Colonic mucosa (tissue), 4 donors: ENCODE data around the gene UNC13A. TPM values are rescaled to one million over a fixed set of nuclear protein-coding genes. Genes with fewer than 3 reads are reported as not detected.
A peak's percentile ranks its signal among the peaks of the same experiment; 100 is the strongest.

Experiments
- DNase-seq: peaks from one replicate; pipeline ENCODE4 v3.0.0-alpha.2; 2020
- H3K27ac ChIP-seq: fragments of 200-600 bp; one replicate; pipeline ENCODE4 v1.8.0; 2021
- H3K27me3 ChIP-seq: fragments of 200-600 bp; one replicate; pipeline ENCODE4 v1.8.0; 2021
- H3K36me3 ChIP-seq: fragments of 200-600 bp; one replicate; pipeline ENCODE4 v1.8.0; 2021
- H3K4me1 ChIP-seq: fragments of 200-600 bp; one replicate; pipeline ENCODE4 v1.8.0; 2021; ENCODE audit warnings: mild to moderate bottlenecking
- H3K4me3 ChIP-seq: fragments of 200-600 bp; one replicate; pipeline ENCODE4 v1.8.0; 2021
- H3K9ac ChIP-seq, 2 donors: one replicate each; pipeline ENCODE4 v1.7.0; 2013; ENCODE audit warnings: control low read depth in 2 of 2, low read depth in 2 of 2, low read length in 2 of 2
- H3K9me3 ChIP-seq: fragments of 200-600 bp; one replicate; pipeline ENCODE4 v1.8.0; 2021
- intact Hi-C: fragments of 100-400 bp; cut with DNase I; formaldehyde crosslinking; loops from one replicate; pipeline ENCODE4 v1.14.1; 2022
- total RNA-seq, 2 donors: library from RNA; stranded (reverse); fragmentation: NEBNext Ultra II Directional in 1 of 2; extraction: Animal tissue kit (Norgen Biotek cat#: 25700) in 1 of 2; gene quantifications; one replicate each; pipeline ENCODE4 v1.2.1, GENCODE V29; 2021
- TF ChIP-seq, protein P1 (sequence below): fragments of 200-600 bp; IDR thresholded peaks from one replicate; pipeline ENCODE4 v1.8.0; 2022; ENCODE audit warnings: antibody characterized with exemption, mild to moderate bottlenecking
- donor health status: healthy.
- donor health status: DM: no; HTN: no; CAD: no.
- donor health status: DM: no; HTN: no; CAD: no.

UNC13A gene
- total RNA-seq, 2 donors from 2014 or later: 0.29 to 0.62 TPM

DNA sequence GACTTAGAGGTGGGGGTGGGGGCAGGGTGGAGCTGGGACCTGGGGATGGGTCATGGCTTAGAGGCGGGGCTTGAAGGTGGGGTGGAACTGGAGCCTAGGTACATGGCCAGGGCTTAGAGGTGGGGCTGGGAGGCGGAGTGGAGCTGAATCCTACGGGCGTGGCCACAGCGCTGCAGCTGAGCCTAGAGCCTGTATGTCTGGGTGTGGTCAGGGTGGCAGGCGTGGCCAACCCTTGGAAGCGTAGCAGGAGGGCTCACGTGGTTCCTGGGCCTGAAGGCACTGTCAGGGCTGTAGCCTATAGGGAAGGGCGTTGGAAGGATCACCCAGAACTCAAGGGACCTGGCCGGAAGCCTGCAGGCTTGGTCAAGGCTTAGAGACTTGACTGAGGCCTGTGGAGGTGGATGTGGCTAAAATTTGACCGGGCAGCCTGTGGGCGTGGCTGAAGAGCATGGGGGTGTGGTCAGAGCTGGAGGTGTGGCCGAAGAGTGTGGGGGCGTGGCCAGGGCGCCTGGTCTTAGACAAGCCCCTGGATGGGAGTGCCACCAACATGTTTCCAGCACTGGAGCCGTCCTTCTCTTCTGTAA, 108.4 kb downstream of the UNC13A start:
- intact Hi-C loops: no loop called here

GRCh38 chr19:17577457-17578097, 110.6 kb downstream of the UNC13A start:
- intact Hi-C loops: no loop called here

More for the DNA sequence above, 108.4 kb downstream of the UNC13A start:
- TF ChIP-seq, protein P1, sequence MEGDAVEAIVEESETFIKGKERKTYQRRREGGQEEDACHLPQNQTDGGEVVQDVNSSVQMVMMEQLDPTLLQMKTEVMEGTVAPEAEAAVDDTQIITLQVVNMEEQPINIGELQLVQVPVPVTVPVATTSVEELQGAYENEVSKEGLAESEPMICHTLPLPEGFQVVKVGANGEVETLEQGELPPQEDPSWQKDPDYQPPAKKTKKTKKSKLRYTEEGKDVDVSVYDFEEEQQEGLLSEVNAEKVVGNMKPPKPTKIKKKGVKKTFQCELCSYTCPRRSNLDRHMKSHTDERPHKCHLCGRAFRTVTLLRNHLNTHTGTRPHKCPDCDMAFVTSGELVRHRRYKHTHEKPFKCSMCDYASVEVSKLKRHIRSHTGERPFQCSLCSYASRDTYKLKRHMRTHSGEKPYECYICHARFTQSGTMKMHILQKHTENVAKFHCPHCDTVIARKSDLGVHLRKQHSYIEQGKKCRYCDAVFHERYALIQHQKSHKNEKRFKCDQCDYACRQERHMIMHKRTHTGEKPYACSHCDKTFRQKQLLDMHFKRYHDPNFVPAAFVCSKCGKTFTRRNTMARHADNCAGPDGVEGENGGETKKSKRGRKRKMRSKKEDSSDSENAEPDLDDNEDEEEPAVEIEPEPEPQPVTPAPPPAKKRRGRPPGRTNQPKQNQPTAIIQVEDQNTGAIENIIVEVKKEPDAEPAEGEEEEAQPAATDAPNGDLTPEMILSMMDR: no peak
- H3K4me3 ChIP-seq: no peak overlapping the region
- H3K4me1 ChIP-seq: no peaks in the 10 kb centered on the region
- no peak overlapping the region for H3K27ac ChIP-seq
- DNase-seq: peak; percentile 82
- H3K27me3 ChIP-seq: no peaks in the 10 kb centered on the region
- H3K36me3 ChIP-seq: no peaks in the 10 kb centered on the region
- H3K9me3 ChIP-seq: no peaks in the 10 kb centered on the region
- H3K9ac ChIP-seq: no peak overlapping the region

GRCh38 chr19:17576758-17577456, 111.2 kb downstream of the UNC13A start:
- intact Hi-C loops: no loop called here
- peak; percentile 87 for DNase-seq
- no peaks in the 10 kb centered on the region for H3K4me1 ChIP-seq
- H3K27ac ChIP-seq: no peak overlapping the region
- H3K4me3 ChIP-seq: no peak overlapping the region
- TF ChIP-seq, protein P1: no peak
- H3K9me3 ChIP-seq: no peaks in the 10 kb centered on the region
- H3K27me3 ChIP-seq: no peaks in the 10 kb centered on the region
- H3K36me3 ChIP-seq: no peaks in the 10 kb centered on the region
- no peak overlapping the region for H3K9ac ChIP-seq

More at GRCh38 chr19:17577457-17578097, 110.6 kb downstream of the UNC13A start:
- H3K27me3 ChIP-seq: no peaks in the 10 kb centered on the region
- no peaks in the 10 kb centered on the region for H3K9me3 ChIP-seq
- no peaks in the 10 kb centered on the region for H3K4me1 ChIP-seq
- no peak overlapping the region for H3K9ac ChIP-seq
- H3K36me3 ChIP-seq: no peaks in the 10 kb centered on the region
- H3K4me3 ChIP-seq: no peak overlapping the region
- TF ChIP-seq, protein P1: no peak
- H3K27ac ChIP-seq: no peak overlapping the region
- DNase-seq: no peak

- H3K27ac ChIP-seq: no peak overlapping the region
- H3K4me1 ChIP-seq: no peaks in the 10 kb centered on the region
- no peaks in the 10 kb centered on the region for H3K27me3 ChIP-seq
- intact Hi-C loops: no loop called here
- no peaks in the 10 kb centered on the region for H3K9me3 ChIP-seq
- H3K36me3 ChIP-seq: no peaks in the 10 kb centered on the region
- TF ChIP-seq, protein P1: no peak
- no peak overlapping the region for H3K4me3 ChIP-seq
- no peak overlapping the region for H3K9ac ChIP-seq
- DNase-seq: peak; percentile 47
Measured at GRCh38 chr19:17575871-17576757, 112.0 kb downstream of the UNC13A start.

- Histone ChIP-seq H3K27me3 (no peaks in the 10 kb centered on the region), H3K27ac (no peak overlapping the region), H3K9ac (no peak overlapping the region), H3K36me3 (peaks cover 18% of the 10 kb centered on the region), H3K9me3 (no peaks in the 10 kb centered on the region), H3K4me3 (no peak overlapping the region), H3K4me1 (no peaks in the 10 kb centered on the region)
- intact Hi-C loops: no loop called here
- DNase-seq: no peak
- TF ChIP-seq, protein P1: no peak
Measured at GRCh38 chr19:17572638-17573037, 115.5 kb downstream of the UNC13A start.
